ENCODE data around the gene OR6C1. TPM values are rescaled to one million over a fixed set of nuclear protein-coding genes. Genes with fewer than 3 reads are reported as not detected.

The OR6C1 gene
- total and polyA plus RNA-seq, 2 experiments from 2014 or later = not detected

- H3K27ac ChIP-seq = no peak within 1 kb of the TSS
- H4K20me1 ChIP-seq (ENCODE audit: insufficient read depth, poor library complexity, severe bottlenecking) = no peaks in the 10 kb centered on the region
- TF ChIP-seq EZH2phosphoT487 (IDR thresholded peaks at IDR 0.05; ENCODE audit: low read depth, severe bottlenecking, unreplicated experiment) (no peak), CTCF (IDR thresholded peaks at IDR 0.05; ENCODE audit: poor library complexity) (no peak), EZH2 (IDR thresholded peaks at IDR 0.05; ENCODE audit: borderline replicate concordance) (no peak)
- H3K9me3 ChIP-seq (ENCODE audit: low read depth) = no peaks in the 10 kb centered on the region
- no peaks in the 10 kb centered on the region for H3K79me2 ChIP-seq
- DNase-seq (ENCODE audit: low spot score) = no peak
- WGBS (ENCODE audit: low lambda C conversion rate, missing lambda C conversion rate) = 87% methylated on average over 4 of the region's 4 CpGs
- no peaks in the 10 kb centered on the region for H3K27me3 ChIP-seq
- no peaks in the 10 kb centered on the region for H3K36me3 ChIP-seq (replicated peaks; ENCODE audit: insufficient read depth, low read depth)
- H2AFZ ChIP-seq = no peak within 1 kb of the TSS
- no peaks in the 10 kb centered on the region for H3K9me2 ChIP-seq (replicated peaks; ENCODE audit: insufficient read depth)
- H3K4me2 ChIP-seq = no peak within 1 kb of the TSS
- H3K4me1 ChIP-seq (ENCODE audit: insufficient read depth) = no peaks in the 10 kb centered on the region
- no peak within 1 kb of the TSS for H3K4me3 ChIP-seq
Measured at GRCh38 chr12:55362675-55363074, 48.5 kb downstream of the OR6C1 start, which contains the start of gene OR6C75. OR6C75 (plus strand) TSS chr12:55362975; CDS start chr12:55365111, 2,136 bp downstream.

DNA sequence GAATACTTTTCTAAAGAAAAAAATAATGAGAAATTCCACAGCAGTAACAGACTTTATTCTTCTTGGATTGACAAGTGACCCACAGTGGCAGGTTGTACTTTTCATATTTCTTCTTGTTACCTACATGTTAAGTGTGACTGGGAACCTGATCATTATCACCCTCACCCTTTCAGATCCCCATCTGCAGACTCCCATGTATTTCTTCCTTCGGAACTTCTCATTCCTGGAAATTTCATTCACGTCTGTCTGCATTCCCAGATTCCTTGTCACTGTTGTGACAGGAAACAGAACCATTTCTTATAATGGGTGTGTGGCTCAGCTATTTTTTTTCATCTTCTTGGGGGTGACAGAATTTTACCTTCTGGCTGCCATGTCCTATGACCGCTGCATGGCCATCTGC is 50.9 kb downstream of the OR6C1 start:
- Histone ChIP-seq H3K27ac (no peak overlapping the region), H3K36me3 (replicated peaks; ENCODE audit: insufficient read depth, low read depth) (no peaks in the 10 kb centered on the region), H3K79me2 (no peaks in the 10 kb centered on the region), H3K4me2 (no peak overlapping the region), H3K9me2 (replicated peaks; ENCODE audit: insufficient read depth) (no peaks in the 10 kb centered on the region), H2AFZ (no peak overlapping the region), H3K9me3 (ENCODE audit: low read depth) (no peaks in the 10 kb centered on the region), H3K4me1 (ENCODE audit: insufficient read depth) (no peaks in the 10 kb centered on the region), H3K4me3 (no peak overlapping the region), H3K27me3 (no peaks in the 10 kb centered on the region), H4K20me1 (ENCODE audit: insufficient read depth, poor library complexity, severe bottlenecking) (no peaks in the 10 kb centered on the region)
- no peak for TF ChIP-seq EZH2 (IDR thresholded peaks at IDR 0.05; ENCODE audit: borderline replicate concordance)
- TF ChIP-seq CTCF (IDR thresholded peaks at IDR 0.05; ENCODE audit: poor library complexity) = no peak
- TF ChIP-seq EZH2phosphoT487 (IDR thresholded peaks at IDR 0.05; ENCODE audit: low read depth, severe bottlenecking, unreplicated experiment) = no peak
- DNase-seq (ENCODE audit: low spot score) = no peak
- WGBS (ENCODE audit: low lambda C conversion rate, missing lambda C conversion rate) = 81% methylated on average over 3 of the region's 3 CpGs

Other genes starting within 250 kb of the OR6C1 start
- not detected in 2 replicates for gene OR9K2, start 187.9 kb upstream of the OR6C1 start, total RNA-seq
- gene OR9K2, start 187.9 kb upstream of the OR6C1 start, polyA plus RNA-seq = not detected in 2 replicates
- not detected in 2 replicates for gene OR10A7, start 93.3 kb upstream of the OR6C1 start, total RNA-seq
- not detected in 2 replicates for gene OR10A7, start 93.3 kb upstream of the OR6C1 start, polyA plus RNA-seq
- gene OR6C74, start 69.7 kb upstream of the OR6C1 start, total RNA-seq = not detected in 2 replicates
- not detected in 2 replicates for gene OR6C74, start 69.7 kb upstream of the OR6C1 start, polyA plus RNA-seq
- not detected in 2 replicates for gene OR6C6, start 17.8 kb upstream of the OR6C1 start, total RNA-seq
- not detected in 2 replicates for gene OR6C6, start 17.8 kb upstream of the OR6C1 start, polyA plus RNA-seq
- gene OR6C3, start 16.4 kb downstream of the OR6C1 start, total RNA-seq = not detected in 2 replicates
- gene OR6C3, start 16.4 kb downstream of the OR6C1 start, polyA plus RNA-seq = not detected in 2 replicates
- not detected in 2 replicates for gene OR6C75, start 48.6 kb downstream of the OR6C1 start, total RNA-seq
- gene OR6C75, start 48.6 kb downstream of the OR6C1 start, polyA plus RNA-seq = not detected in 2 replicates
- gene OR6C65, start 86.2 kb downstream of the OR6C1 start, total RNA-seq = not detected in 2 replicates
- not detected in 2 replicates for gene OR6C65, start 86.2 kb downstream of the OR6C1 start, polyA plus RNA-seq
- gene OR6C76, start 111.9 kb downstream of the OR6C1 start, total RNA-seq = not detected in 2 replicates
- gene OR6C76, start 111.9 kb downstream of the OR6C1 start, polyA plus RNA-seq = not detected in 2 replicates
- not detected in 2 replicates for gene OR6C2, start 129.7 kb downstream of the OR6C1 start, total RNA-seq
- not detected in 2 replicates for gene OR6C2, start 129.7 kb downstream of the OR6C1 start, polyA plus RNA-seq
- gene OR6C70, start 155.8 kb downstream of the OR6C1 start, total RNA-seq = not detected in 2 replicates
- gene OR6C70, start 155.8 kb downstream of the OR6C1 start, polyA plus RNA-seq = not detected in 2 replicates
- gene OR6C68, start 178.0 kb downstream of the OR6C1 start, total RNA-seq = not detected in 2 replicates
- not detected in 2 replicates for gene OR6C68, start 178.0 kb downstream of the OR6C1 start, polyA plus RNA-seq
- not detected in 2 replicates for gene OR6C4, start 235.3 kb downstream of the OR6C1 start, total RNA-seq
- gene OR6C4, start 235.3 kb downstream of the OR6C1 start, polyA plus RNA-seq = not detected in 2 replicates

Measured in hepatocyte (in vitro differentiated cells).